GM12874 (cell line): ENCODE measurements around the gene TLK1.

Experiments used
- CTCF ChIP-seq: IDR thresholded peaks from 2 replicates; pipeline ENCODE4 v1.5.1; 2011; ENCODE audit warnings: low read depth, mild to moderate bottlenecking, control low read depth, low read length, moderate library complexity; ENCODE audit not compliant: insufficient read depth

The TLK1 gene

GRCh38 chr2:171066110-171066509, 94.6 kb downstream of the TLK1 start:
- no peak for TF ChIP-seq CTCF

GRCh38 chr2:171057575-171057974, 103.1 kb downstream of the TLK1 start:
- no peak for TF ChIP-seq CTCF

- TF ChIP-seq CTCF: no peak
Observed at GRCh38 chr2:171056307-171056706, 104.4 kb downstream of the TLK1 start.

- TF ChIP-seq CTCF: no peak
Observed at GRCh38 chr2:171049691-171050090, 111.0 kb downstream of the TLK1 start.

- TF ChIP-seq CTCF: no peak
Observed at GRCh38 chr2:171046048-171046560, 114.6 kb downstream of the TLK1 start.

GRCh38 chr2:171044416-171044815, 116.3 kb downstream of the TLK1 start:
- no peak for TF ChIP-seq CTCF

- no peak for TF ChIP-seq CTCF
Observed at GRCh38 chr2:171042253-171042969, 118.3 kb downstream of the TLK1 start.
